Measurements from ENCODE around the gene UBE2I. TPM values are rescaled to one million over a fixed set of nuclear protein-coding genes. Genes with fewer than 3 reads are reported as not detected.

The UBE2I gene
- total RNA-seq, 1 experiment from 2014 or later = 229 TPM

GRCh38 chr16:1275791-1276579, 33.5 kb upstream of the UBE2I start (continued):
- no peak for TF ChIP-seq AR (CRISPR knock-in tag; IDR thresholded peaks at IDR 0.05)
- no peak for TF ChIP-seq ZNF416 (CRISPR knock-in tag; IDR thresholded peaks at IDR 0.05)
- no peak for TF ChIP-seq ATF2 (CRISPR knock-in tag; IDR thresholded peaks at IDR 0.05; ENCODE audit: borderline replicate concordance, low read depth)
- TF ChIP-seq ZNF219 (CRISPR knock-in tag; IDR thresholded peaks at IDR 0.05; ENCODE audit: borderline replicate concordance) = no peak
- TF ChIP-seq ATF1 (CRISPR knock-in tag; IDR thresholded peaks at IDR 0.05) = no peak
- TF ChIP-seq MLX (CRISPR knock-in tag; IDR thresholded peaks at IDR 0.05) = no peak
- no peak for TF ChIP-seq ATF6 (CRISPR knock-in tag; IDR thresholded peaks at IDR 0.05)
- TF ChIP-seq STAT6 (CRISPR knock-in tag; conservative IDR thresholded peaks at IDR 0.05; ENCODE audit: low read depth) = no peak
- no peak for TF ChIP-seq USF1 (CRISPR knock-in tag; IDR thresholded peaks at IDR 0.05)
- no peak for TF ChIP-seq CREM (CRISPR knock-in tag; IDR thresholded peaks at IDR 0.05)
- no peak for TF ChIP-seq ZNF512 (CRISPR knock-in tag; IDR thresholded peaks at IDR 0.05; ENCODE audit: borderline replicate concordance)
- no peak for TF ChIP-seq ZSCAN18 (CRISPR knock-in tag; IDR thresholded peaks at IDR 0.05)
- no peak for TF ChIP-seq NFE2L1 (CRISPR knock-in tag; IDR thresholded peaks at IDR 0.05)
- no peak for TF ChIP-seq E2F5 (CRISPR knock-in tag; IDR thresholded peaks at IDR 0.05)

All from WTC11 (cell line).